Nephron progenitor cell (in vitro differentiated cells): Measurements from ENCODE around the gene FUCA2.

Source experiments
- DNase-seq: peaks from one replicate; pipeline ENCODE4 v3.0.0; 2021
- H3K27ac Mint-ChIP-seq: 2 replicates; pipeline ENCODE4 v1.8.0; 2021; ENCODE audit warnings: mild to moderate bottlenecking, moderate library complexity, mixed read lengths
- H3K27me3 Mint-ChIP-seq: 2 replicates; pipeline ENCODE4 v1.8.0; 2021; ENCODE audit warnings: mild to moderate bottlenecking, low read depth, mixed read lengths; ENCODE audit not compliant: poor library complexity
- H3K36me3 Mint-ChIP-seq: 2 replicates; pipeline ENCODE4 v1.8.0; 2021; ENCODE audit warnings: low read depth, mixed read lengths
- H3K4me1 Mint-ChIP-seq: 2 replicates; pipeline ENCODE4 v1.8.0; 2021; ENCODE audit warnings: mixed read lengths
- H3K4me3 Mint-ChIP-seq: 2 replicates; pipeline ENCODE4 v1.8.0; 2021; ENCODE audit warnings: mild to moderate bottlenecking, moderate library complexity, mixed read lengths
- H3K9me3 Mint-ChIP-seq: 2 replicates; pipeline ENCODE4 v1.8.0; 2021; ENCODE audit warnings: mild to moderate bottlenecking, moderate library complexity, mixed read lengths
- CTCF ChIP-seq: fragments of 200-600 bp; sonication (generic); IDR thresholded peaks from 2 replicates; pipeline ENCODE4 v1.5.0; 2021; ENCODE audit warnings: antibody characterized with exemption

Gene FUCA2

GRCh38 chr6:143545165-143545564 is 33.6 kb upstream of the FUCA2 start:
- no peak overlapping the region for H3K4me3 Mint-ChIP-seq
- peaks cover 26% of the 10 kb centered on the region for H3K4me1 Mint-ChIP-seq
- DNase-seq, result no peak
- TF ChIP-seq CTCF, result no peak
- no peak overlapping the region for H3K27ac Mint-ChIP-seq
- H3K27me3 Mint-ChIP-seq, result peaks cover 1% of the 10 kb centered on the region
- H3K36me3 Mint-ChIP-seq, result no peaks in the 10 kb centered on the region
- no peaks in the 10 kb centered on the region for H3K9me3 Mint-ChIP-seq

GRCh38 chr6:143544011-143544696 is 32.6 kb upstream of the FUCA2 start:
- no peak overlapping the region for H3K27ac Mint-ChIP-seq

GRCh38 chr6:143543435-143543834 is 31.9 kb upstream of the FUCA2 start:
- TF ChIP-seq CTCF, result no peak
- H3K4me3 Mint-ChIP-seq, result no peak overlapping the region
- H3K36me3 Mint-ChIP-seq, result no peaks in the 10 kb centered on the region
- H3K27me3 Mint-ChIP-seq, result peaks cover 7% of the 10 kb centered on the region
- H3K27ac Mint-ChIP-seq, result peak overlapping the region; percentile 52
- no peak for DNase-seq
- H3K4me1 Mint-ChIP-seq, result peaks cover 17% of the 10 kb centered on the region
- H3K9me3 Mint-ChIP-seq, result no peaks in the 10 kb centered on the region

More at GRCh38 chr6:143544011-143544696, 32.6 kb upstream of the FUCA2 start:
- Mint-ChIP-seq H3K27me3 (peaks cover 7% of the 10 kb centered on the region), H3K4me1 (peaks cover 24% of the 10 kb centered on the region), H3K36me3 (no peaks in the 10 kb centered on the region), H3K9me3 (no peaks in the 10 kb centered on the region), H3K4me3 (no peak overlapping the region)
- TF ChIP-seq CTCF, result no peak
- DNase-seq, result no peak

GRCh38 chr6:143542888-143543287 is 31.4 kb upstream of the FUCA2 start:
- Mint-ChIP-seq H3K36me3 (no peaks in the 10 kb centered on the region), H3K27me3 (peaks cover 10% of the 10 kb centered on the region), H3K4me3 (no peak overlapping the region), H3K4me1 (peaks cover 19% of the 10 kb centered on the region), H3K27ac (no peak overlapping the region), H3K9me3 (no peaks in the 10 kb centered on the region)
- DNase-seq, result no peak
- no peak for TF ChIP-seq CTCF

GRCh38 chr6:143540192-143540591 is 28.7 kb upstream of the FUCA2 start:
- peaks cover 25% of the 10 kb centered on the region for H3K27me3 Mint-ChIP-seq
- no peak overlapping the region for H3K27ac Mint-ChIP-seq

More at GRCh38 chr6:143540192-143540591, 28.7 kb upstream of the FUCA2 start:
- no peak for TF ChIP-seq CTCF
- no peak for DNase-seq
- Mint-ChIP-seq H3K4me1 (peaks cover 29% of the 10 kb centered on the region), H3K9me3 (no peaks in the 10 kb centered on the region), H3K4me3 (no peak overlapping the region), H3K36me3 (no peaks in the 10 kb centered on the region)
